ENCODE data around the gene TMEM144.
"Not testable (repeated sequence)": the region's sequence is repeated elsewhere in the genome, so short reads cannot be mapped to it uniquely, and the experiment has no call there.

TMEM144 gene

GRCh38 chr4:158192439-158193158 is 17.7 kb upstream of the TMEM144 start:
- no peak for DNase-seq (ENCODE audit: low read depth)

- no peak for DNase-seq (ENCODE audit: low read depth)
Measured at GRCh38 chr4:158193171-158193749, 17.0 kb upstream of the TMEM144 start.

- DNase-seq (ENCODE audit: low read depth): no peak
Measured at GRCh38 chr4:158195297-158195696, 15.0 kb upstream of the TMEM144 start.

GRCh38 chr4:158197194-158197776 is 13.0 kb upstream of the TMEM144 start:
- no peak for DNase-seq (ENCODE audit: low read depth)

GRCh38 chr4:158200214-158200613 is 10.1 kb upstream of the TMEM144 start:
- DNase-seq (ENCODE audit: low read depth): no peak

- DNase-seq (ENCODE audit: low read depth): no peak
Measured at GRCh38 chr4:158201322-158201721, 9.0 kb upstream of the TMEM144 start.

- DNase-seq (ENCODE audit: low read depth): no peak
Measured at GRCh38 chr4:158201876-158202275, 8.4 kb upstream of the TMEM144 start.

GRCh38 chr4:158202481-158202880 is 7.8 kb upstream of the TMEM144 start:
- no peak for DNase-seq (ENCODE audit: low read depth)

GRCh38 chr4:158203436-158203835 is 6.8 kb upstream of the TMEM144 start:
- no peak for DNase-seq (ENCODE audit: low read depth)

- DNase-seq (ENCODE audit: low read depth): no peak
Measured at GRCh38 chr4:158203929-158204328, 6.4 kb upstream of the TMEM144 start.

GRCh38 chr4:158208963-158209640 is 1.2 kb upstream of the TMEM144 start:
- DNase-seq (ENCODE audit: low read depth): no peak

- DNase-seq (ENCODE audit: low read depth): no peak
Measured at GRCh38 chr4:158211222-158211621, 936 bp downstream of the TMEM144 start.

GRCh38 chr4:158213466-158213865 is 3.2 kb downstream of the TMEM144 start:
- no peak for DNase-seq (ENCODE audit: low read depth)

- no peak for DNase-seq (ENCODE audit: low read depth)
Measured at GRCh38 chr4:158214856-158215255, 4.6 kb downstream of the TMEM144 start.

GRCh38 chr4:158217763-158218162 is 7.5 kb downstream of the TMEM144 start:
- DNase-seq (ENCODE audit: low read depth): no peak

- no peak for DNase-seq (ENCODE audit: low read depth)
Measured at GRCh38 chr4:158219623-158220022, 9.3 kb downstream of the TMEM144 start.

GRCh38 chr4:158224318-158224717 is 14.0 kb downstream of the TMEM144 start:
- DNase-seq (ENCODE audit: low read depth): not testable (repeated sequence)

- DNase-seq (ENCODE audit: low read depth): not testable (repeated sequence)
Measured at GRCh38 chr4:158224999-158225398, 14.7 kb downstream of the TMEM144 start.

- DNase-seq (ENCODE audit: low read depth): not testable (repeated sequence)
Measured at GRCh38 chr4:158227880-158228279, 17.6 kb downstream of the TMEM144 start.

- DNase-seq (ENCODE audit: low read depth): not testable (repeated sequence)
Measured at GRCh38 chr4:158228399-158228798, 18.1 kb downstream of the TMEM144 start.

GRCh38 chr4:158229768-158230167 is 19.5 kb downstream of the TMEM144 start:
- no peak for DNase-seq (ENCODE audit: low read depth)

GRCh38 chr4:158234671-158235070 is 24.4 kb downstream of the TMEM144 start:
- no peak for DNase-seq (ENCODE audit: low read depth)
